Nephron (organoid): ENCODE measurements around the gene CALHM6.

Source experiments
- H3K27ac Mint-ChIP-seq, 3 experiments: 2 replicates each; pipeline ENCODE4 v1.8.0; 2020; ENCODE audit warnings: mixed read lengths in 3 of 3, mild to moderate bottlenecking in 2 of 3, moderate library complexity in 1 of 3
- H3K27me3 Mint-ChIP-seq: 2 replicates; pipeline ENCODE4 v1.8.0; 2021; ENCODE audit warnings: low read depth, mild to moderate bottlenecking, moderate library complexity, mixed read lengths
- H3K36me3 Mint-ChIP-seq: 2 replicates; pipeline ENCODE4 v1.8.0; 2020; ENCODE audit warnings: low read depth, mixed read lengths
- H3K4me1 Mint-ChIP-seq: 2 replicates; pipeline ENCODE4 v1.8.0; 2020; ENCODE audit warnings: mixed read lengths
- H3K4me3 Mint-ChIP-seq, 3 experiments: 2 replicates each; pipeline ENCODE4 v1.8.0; 2020; ENCODE audit warnings: mild to moderate bottlenecking in 3 of 3, mixed read lengths in 3 of 3, moderate library complexity in 2 of 3
- H3K9me3 Mint-ChIP-seq: 2 replicates; pipeline ENCODE4 v1.8.0; 2020; ENCODE audit warnings: mixed read lengths
- CTCF ChIP-seq, 3 experiments: fragments of 200-600 bp; sonication (generic); IDR thresholded peaks; one replicate each; pipeline ENCODE4 v1.5.0; 2021; ENCODE audit warnings: antibody characterized with exemption in 3 of 3; ENCODE audit not compliant: unreplicated experiment in 3 of 3

The CALHM6 gene

GRCh38 chr6:116445102-116445501 is 16.1 kb upstream of the CALHM6 start:
- TF ChIP-seq CTCF (IDR thresholded peaks at IDR 0.05; ENCODE audit: unreplicated experiment in 3 of 3) = no peak
- Mint-ChIP-seq H3K27me3 (no peaks in the 10 kb centered on the region), H3K27ac (no peak overlapping the region), H3K4me3 (no peak overlapping the region), H3K9me3 (no peaks in the 10 kb centered on the region), H3K36me3 (no peaks in the 10 kb centered on the region), H3K4me1 (peaks cover 17% of the 10 kb centered on the region)

- Mint-ChIP-seq H3K4me1 (peaks cover 10% of the 10 kb centered on the region), H3K36me3 (no peaks in the 10 kb centered on the region), H3K27ac (no peak overlapping the region), H3K4me3 (no peak overlapping the region), H3K27me3 (no peaks in the 10 kb centered on the region), H3K9me3 (no peaks in the 10 kb centered on the region)
- no peak for TF ChIP-seq CTCF (IDR thresholded peaks at IDR 0.05; ENCODE audit: unreplicated experiment in 3 of 3)
These were observed 14.8 kb upstream of the CALHM6 start for GRCh38 chr6:116446399-116446798.

- H3K4me3 Mint-ChIP-seq = no peak overlapping the region
- no peak for TF ChIP-seq CTCF (IDR thresholded peaks at IDR 0.05; ENCODE audit: unreplicated experiment in 3 of 3)
- peak overlapping the region in 2 of 3 experiments; percentile 43 to 64 for H3K27ac Mint-ChIP-seq
- H3K27me3 Mint-ChIP-seq = no peaks in the 10 kb centered on the region
- H3K9me3 Mint-ChIP-seq = no peaks in the 10 kb centered on the region
- peaks cover 10% of the 10 kb centered on the region for H3K4me1 Mint-ChIP-seq
- no peaks in the 10 kb centered on the region for H3K36me3 Mint-ChIP-seq
These were observed 14.1 kb upstream of the CALHM6 start for GRCh38 chr6:116447052-116447451.

GRCh38 chr6:116447496-116448011 is 13.6 kb upstream of the CALHM6 start:
- no peak overlapping the region for H3K4me3 Mint-ChIP-seq
- H3K27me3 Mint-ChIP-seq = no peaks in the 10 kb centered on the region
- no peaks in the 10 kb centered on the region for H3K9me3 Mint-ChIP-seq
- no peaks in the 10 kb centered on the region for H3K36me3 Mint-ChIP-seq
- peak overlapping the region; percentile 5 to 64 (median 41) for H3K27ac Mint-ChIP-seq
- TF ChIP-seq CTCF (IDR thresholded peaks at IDR 0.05; ENCODE audit: unreplicated experiment in 3 of 3) = no peak
- peaks cover 10% of the 10 kb centered on the region for H3K4me1 Mint-ChIP-seq

- Mint-ChIP-seq H3K27ac (no peak overlapping the region), H3K4me1 (peaks cover 10% of the 10 kb centered on the region), H3K36me3 (no peaks in the 10 kb centered on the region), H3K4me3 (no peak overlapping the region), H3K27me3 (peaks cover 3% of the 10 kb centered on the region), H3K9me3 (no peaks in the 10 kb centered on the region)
- no peak for TF ChIP-seq CTCF (IDR thresholded peaks at IDR 0.05; ENCODE audit: unreplicated experiment in 3 of 3)
These were observed 11.6 kb upstream of the CALHM6 start for GRCh38 chr6:116449565-116449964.

- no peak for TF ChIP-seq CTCF (IDR thresholded peaks at IDR 0.05; ENCODE audit: unreplicated experiment in 3 of 3)
- H3K36me3 Mint-ChIP-seq = no peaks in the 10 kb centered on the region
- H3K27ac Mint-ChIP-seq = no peak overlapping the region
- H3K4me1 Mint-ChIP-seq = peaks cover 10% of the 10 kb centered on the region
- peaks cover 3% of the 10 kb centered on the region for H3K27me3 Mint-ChIP-seq
- no peak overlapping the region for H3K4me3 Mint-ChIP-seq
- H3K9me3 Mint-ChIP-seq = no peaks in the 10 kb centered on the region
These were observed 10.9 kb upstream of the CALHM6 start for GRCh38 chr6:116450185-116450710.
